GM18868 (cell line): ENCODE data around the gene PLVAP.
A peak's percentile ranks its signal among the peaks of the same experiment; 100 is the strongest.
"Not testable (repeated sequence)": the region's sequence is repeated elsewhere in the genome, so short reads cannot be mapped to it uniquely, and the experiment has no call there.

Source experiments
- ATAC-seq: cut with Tn5 transposase; IDR thresholded peaks from one replicate; pipeline ENCODE4 v1.9.1; 2021; ENCODE audit warnings: mild to moderate bottlenecking, moderate library complexity; ENCODE audit not compliant: unreplicated experiment

Gene PLVAP

GRCh38 chr19:17402982-17403855, 26.1 kb upstream of the PLVAP start:
- no peak for ATAC-seq

- no peak for ATAC-seq
Measured at GRCh38 chr19:17401628-17402027, 24.5 kb upstream of the PLVAP start.

GRCh38 chr19:17398902-17399527, 21.9 kb upstream of the PLVAP start:
- ATAC-seq = no peak

GRCh38 chr19:17394891-17395415, 17.8 kb upstream of the PLVAP start:
- no peak for ATAC-seq

GRCh38 chr19:17393914-17394313, 16.8 kb upstream of the PLVAP start, which contains the start of gene CCDC194:
Gene CCDC194 (minus strand): TSS chr19:17394196. CDS start chr19:17394158, 38 bp downstream.
- no peak for ATAC-seq

GRCh38 chr19:17393002-17393401, 15.9 kb upstream of the PLVAP start:
- no peak for ATAC-seq

GRCh38 chr19:17391371-17392151, 14.4 kb upstream of the PLVAP start:
- no peak for ATAC-seq

- ATAC-seq = peak; percentile 81
Measured at GRCh38 chr19:17390665-17391370, 13.7 kb upstream of the PLVAP start.

- no peak for ATAC-seq
Measured at GRCh38 chr19:17389957-17390664, 13.0 kb upstream of the PLVAP start.

- ATAC-seq = no peak
Measured at GRCh38 chr19:17389288-17389687, 12.1 kb upstream of the PLVAP start.

- no peak for ATAC-seq
Measured at GRCh38 chr19:17385878-17386611, 8.9 kb upstream of the PLVAP start.

GRCh38 chr19:17380426-17381138, 3.4 kb upstream of the PLVAP start:
- no peak for ATAC-seq

GRCh38 chr19:17379221-17379631, 2.1 kb upstream of the PLVAP start:
- ATAC-seq = no peak

- no peak for ATAC-seq
Measured at GRCh38 chr19:17378271-17378670, 1.1 kb upstream of the PLVAP start.

- no peak for ATAC-seq
Measured at GRCh38 chr19:17370026-17370587, 7.0 kb downstream of the PLVAP start.

- no peak for ATAC-seq
Measured at GRCh38 chr19:17365361-17365760, 11.8 kb downstream of the PLVAP start.

- ATAC-seq = not testable (repeated sequence)
Measured at GRCh38 chr19:17363852-17364605, 13.1 kb downstream of the PLVAP start.
